ENCODE results near the gene KIAA0040.

Gene KIAA0040

DNA sequence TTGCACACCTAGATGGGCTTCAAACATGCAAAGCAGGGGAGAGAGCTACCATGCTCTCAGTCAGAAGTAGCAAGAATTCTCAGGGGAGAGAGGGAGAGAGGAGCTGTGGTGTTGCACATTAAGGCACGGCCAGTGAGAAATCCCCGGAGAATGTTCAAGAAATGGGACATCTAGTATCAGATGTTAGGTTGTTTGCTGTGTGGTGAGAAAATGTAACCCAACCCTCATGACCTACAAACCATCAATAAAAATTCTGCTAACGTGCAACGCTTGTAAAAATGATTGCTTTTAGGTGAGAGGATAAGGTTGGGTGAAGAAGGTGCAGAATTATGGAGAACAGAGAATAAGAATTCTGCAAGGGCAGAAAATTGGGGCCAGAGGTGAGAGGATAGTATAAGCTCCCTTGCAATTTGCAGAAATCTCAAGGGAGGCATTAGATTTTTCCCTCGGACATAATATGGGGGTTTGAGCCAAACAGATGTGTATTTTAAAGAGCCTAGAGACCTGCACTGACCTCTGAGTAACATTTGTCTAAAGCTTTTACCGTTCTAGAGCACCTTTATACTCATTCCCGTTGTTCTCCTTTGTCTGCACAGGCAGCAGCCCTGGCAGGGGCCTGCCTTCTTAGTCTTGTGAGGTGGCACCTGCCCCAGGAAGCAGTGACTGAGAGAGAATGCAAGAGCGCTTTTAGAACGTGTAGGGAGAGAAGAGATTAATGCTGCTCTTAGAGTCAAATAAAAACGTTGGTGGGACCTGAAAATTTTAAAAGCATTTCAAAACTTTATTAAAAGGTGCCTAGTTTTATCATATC, 25.4 kb upstream of the KIAA0040 start:
- peaks cover 12% of the 10 kb centered on the region for H3K4me1 ChIP-seq (ENCODE audit: insufficient read depth, low read length)
- H3K9ac ChIP-seq (ENCODE audit: low read depth, low read length): no peak overlapping the region
- no peaks in the 10 kb centered on the region for H3K9me3 ChIP-seq (ENCODE audit: insufficient read depth, low read depth, low read length)
- no peaks in the 10 kb centered on the region for H3K27me3 ChIP-seq (ENCODE audit: insufficient read depth, low read length)
- no peaks in the 10 kb centered on the region for H3K36me3 ChIP-seq (ENCODE audit: insufficient read depth, low read length)
- 84% methylated on average over 10 of the region's 10 CpGs for WGBS
- H3K4me3 ChIP-seq (ENCODE audit: low read length): no peak overlapping the region
- H3K27ac ChIP-seq (ENCODE audit: low read depth, low read length): no peak overlapping the region

DNA sequence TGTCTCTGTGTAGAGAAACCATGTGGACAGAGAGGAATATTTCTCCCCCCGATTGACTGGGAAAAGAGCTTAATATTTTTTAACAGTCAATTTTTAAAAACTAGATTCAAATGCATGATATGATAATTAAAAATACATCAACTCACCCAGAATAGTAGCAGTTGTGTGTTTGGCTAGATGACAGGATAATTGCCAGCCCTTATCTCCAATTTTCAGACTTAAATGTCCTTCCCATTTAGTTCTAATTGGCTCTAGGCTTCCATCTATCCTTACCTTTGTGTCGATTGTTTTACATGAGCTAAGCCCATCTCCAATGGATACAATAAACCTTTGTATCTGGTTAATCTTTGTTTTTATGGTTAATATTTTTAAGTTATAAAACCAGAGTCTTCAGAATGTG, 23.9 kb upstream of the KIAA0040 start:
- H3K27ac ChIP-seq (ENCODE audit: low read depth, low read length): no peak overlapping the region
- no peak overlapping the region for H3K9ac ChIP-seq (ENCODE audit: low read depth, low read length)
- no peak overlapping the region for H3K4me3 ChIP-seq (ENCODE audit: low read length)
- H3K36me3 ChIP-seq (ENCODE audit: insufficient read depth, low read length): no peaks in the 10 kb centered on the region
- WGBS: 100% methylated on average over 1 of the region's 2 CpGs
- no peaks in the 10 kb centered on the region for H3K9me3 ChIP-seq (ENCODE audit: insufficient read depth, low read depth, low read length)
- no peaks in the 10 kb centered on the region for H3K27me3 ChIP-seq (ENCODE audit: insufficient read depth, low read length)
- H3K4me1 ChIP-seq (ENCODE audit: insufficient read depth, low read length): peaks cover 6% of the 10 kb centered on the region

DNA sequence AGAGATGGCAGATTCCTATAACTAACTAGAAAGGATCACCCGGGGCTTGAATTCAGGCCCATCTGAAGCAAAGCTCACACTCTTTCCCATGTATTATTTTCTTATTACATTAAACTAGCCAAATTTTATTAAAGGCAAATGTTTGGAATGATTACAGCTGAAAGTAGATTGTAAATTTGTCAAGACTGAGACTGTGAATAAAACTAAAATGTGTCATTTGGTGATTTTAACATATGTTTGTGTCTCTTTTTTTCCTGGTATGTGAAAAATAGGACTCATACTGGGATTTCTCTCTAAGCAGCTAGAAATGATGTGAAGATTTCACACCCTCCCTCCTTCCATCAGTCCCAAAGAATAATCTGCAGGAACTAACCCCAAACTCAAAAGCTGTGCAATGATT, 19.1 kb upstream of the KIAA0040 start:
- 88% methylated on average over 1 of the region's 1 CpG for WGBS

DNA sequence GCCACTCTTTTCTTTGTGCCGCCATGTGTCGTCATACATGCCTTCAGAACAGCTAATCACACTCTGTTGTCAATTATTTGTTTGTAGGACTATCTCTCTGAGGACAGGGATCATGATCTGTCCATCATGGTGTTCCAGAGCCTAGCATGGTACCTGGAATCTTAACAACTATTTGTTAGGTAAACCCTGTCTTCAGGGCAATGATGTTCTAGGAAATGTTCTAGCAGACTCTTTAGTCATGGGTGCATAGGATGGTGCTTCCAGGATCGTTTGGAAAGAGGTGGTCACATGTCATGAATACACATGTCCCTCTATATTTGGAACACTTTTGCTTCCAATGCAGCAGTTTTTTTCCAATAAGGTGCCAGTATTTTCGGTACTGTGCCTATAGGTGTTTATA, 18.2 kb upstream of the KIAA0040 start:
- Histone ChIP-seq H3K4me1 (ENCODE audit: insufficient read depth, low read length) (no peaks in the 10 kb centered on the region), H3K9ac (ENCODE audit: low read depth, low read length) (no peak overlapping the region), H3K4me3 (ENCODE audit: low read length) (no peak overlapping the region), H3K36me3 (ENCODE audit: insufficient read depth, low read length) (no peaks in the 10 kb centered on the region), H3K9me3 (ENCODE audit: insufficient read depth, low read depth, low read length) (no peaks in the 10 kb centered on the region), H3K27ac (ENCODE audit: low read depth, low read length) (no peak overlapping the region), H3K27me3 (ENCODE audit: insufficient read depth, low read length) (no peaks in the 10 kb centered on the region)
- 69% methylated on average over 3 of the region's 4 CpGs for WGBS

More for the DNA sequence above, 19.1 kb upstream of the KIAA0040 start:
- H3K9me3 ChIP-seq (ENCODE audit: insufficient read depth, low read depth, low read length): no peaks in the 10 kb centered on the region
- H3K27me3 ChIP-seq (ENCODE audit: insufficient read depth, low read length): no peaks in the 10 kb centered on the region
- H3K4me1 ChIP-seq (ENCODE audit: insufficient read depth, low read length): no peaks in the 10 kb centered on the region
- H3K36me3 ChIP-seq (ENCODE audit: insufficient read depth, low read length): no peaks in the 10 kb centered on the region
- H3K9ac ChIP-seq (ENCODE audit: low read depth, low read length): no peak overlapping the region
- H3K27ac ChIP-seq (ENCODE audit: low read depth, low read length): no peak overlapping the region
- H3K4me3 ChIP-seq (ENCODE audit: low read length): no peak overlapping the region

DNA sequence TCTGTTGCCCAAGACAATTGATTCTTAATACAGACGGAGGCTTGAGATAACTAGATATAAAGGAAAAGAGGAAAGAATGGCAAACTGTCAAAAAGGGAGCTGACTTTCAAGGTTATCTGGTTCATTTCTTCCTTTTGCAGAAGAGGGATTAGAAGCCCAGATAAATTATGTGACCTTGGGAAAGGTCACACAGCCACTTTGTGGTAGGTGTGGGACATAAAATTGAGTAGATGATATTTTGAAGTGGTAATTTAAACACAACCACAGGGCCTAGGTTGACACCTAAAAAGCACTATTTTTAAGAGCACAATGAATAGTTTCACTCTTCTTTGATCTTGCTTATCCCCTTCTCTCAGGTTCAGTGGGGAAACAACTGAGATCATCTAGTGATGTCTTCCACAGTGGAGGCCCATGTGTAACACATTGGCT, 16.9 kb upstream of the KIAA0040 start:
- no peaks in the 10 kb centered on the region for H3K9me3 ChIP-seq (ENCODE audit: insufficient read depth, low read depth, low read length)
- no peaks in the 10 kb centered on the region for H3K4me1 ChIP-seq (ENCODE audit: insufficient read depth, low read length)
- H3K4me3 ChIP-seq (ENCODE audit: low read length): no peak overlapping the region
- H3K27me3 ChIP-seq (ENCODE audit: insufficient read depth, low read length): no peaks in the 10 kb centered on the region
- WGBS: 86% methylated on average over 1 of the region's 1 CpG
- H3K36me3 ChIP-seq (ENCODE audit: insufficient read depth, low read length): no peaks in the 10 kb centered on the region
- H3K27ac ChIP-seq (ENCODE audit: low read depth, low read length): no peak overlapping the region
- H3K9ac ChIP-seq (ENCODE audit: low read depth, low read length): no peak overlapping the region

DNA sequence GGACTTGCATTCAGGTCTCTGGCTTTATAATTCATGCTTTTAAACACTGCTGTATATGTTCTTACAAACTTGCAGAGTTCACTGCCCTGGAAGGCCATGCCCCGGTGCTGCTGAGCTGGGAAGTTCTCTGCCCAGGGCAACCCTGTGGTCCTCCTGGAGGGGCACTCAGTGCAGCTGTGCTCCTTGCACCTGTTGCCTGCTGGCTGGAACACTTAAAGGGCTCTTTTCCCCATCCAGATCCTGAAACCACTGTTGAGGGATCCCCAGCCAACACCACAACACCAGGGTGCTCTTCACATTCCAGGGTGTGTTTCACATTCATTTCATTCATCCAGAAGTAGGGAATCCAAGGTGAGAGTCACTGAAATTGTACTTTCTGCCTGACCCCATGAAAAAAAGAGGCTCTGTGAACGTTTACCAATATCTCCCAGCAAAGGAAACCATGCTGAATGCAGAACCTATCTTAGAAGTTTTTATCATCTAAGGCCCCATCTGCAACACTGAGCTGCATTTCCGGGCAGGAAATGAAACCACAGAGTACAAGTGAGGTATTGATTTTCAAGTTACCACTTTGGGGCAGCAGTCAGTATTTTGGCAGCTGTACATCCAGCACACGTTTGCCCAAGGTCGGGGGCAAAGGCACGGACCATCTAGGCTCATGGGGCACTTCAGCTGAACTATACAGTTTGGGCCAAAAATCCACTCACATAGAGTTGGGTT, 16.4 kb upstream of the KIAA0040 start:
- Histone ChIP-seq H3K4me3 (ENCODE audit: low read length) (no peak overlapping the region), H3K4me1 (ENCODE audit: insufficient read depth, low read length) (no peaks in the 10 kb centered on the region), H3K9me3 (ENCODE audit: insufficient read depth, low read depth, low read length) (no peaks in the 10 kb centered on the region), H3K36me3 (ENCODE audit: insufficient read depth, low read length) (no peaks in the 10 kb centered on the region), H3K27me3 (ENCODE audit: insufficient read depth, low read length) (no peaks in the 10 kb centered on the region), H3K27ac (ENCODE audit: low read depth, low read length) (no peak overlapping the region), H3K9ac (ENCODE audit: low read depth, low read length) (no peak overlapping the region)
- WGBS: 77% methylated on average over 6 of the region's 6 CpGs

DNA sequence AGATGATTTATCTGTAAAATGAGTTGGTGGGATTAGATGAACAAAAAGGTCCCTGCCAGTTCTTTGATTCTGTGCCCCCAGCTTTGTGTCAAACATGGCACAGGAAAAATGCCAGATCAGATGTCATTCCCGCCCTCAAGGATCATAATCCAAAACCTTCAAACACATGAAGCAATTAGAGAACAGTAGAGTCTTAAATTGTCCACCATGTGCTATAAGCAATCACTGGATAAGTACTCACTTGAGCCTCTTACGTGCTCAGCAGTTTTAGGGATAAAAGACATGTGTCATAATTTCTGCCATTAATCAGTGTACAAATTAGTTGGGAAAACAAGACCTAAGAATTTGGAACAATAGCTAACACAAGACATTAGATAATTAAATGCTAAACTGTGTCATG, 15.4 kb upstream of the KIAA0040 start:
- no peak overlapping the region for H3K27ac ChIP-seq (ENCODE audit: low read depth, low read length)
- H3K27me3 ChIP-seq (ENCODE audit: insufficient read depth, low read length): no peaks in the 10 kb centered on the region
- H3K9ac ChIP-seq (ENCODE audit: low read depth, low read length): no peak overlapping the region
- no peaks in the 10 kb centered on the region for H3K4me1 ChIP-seq (ENCODE audit: insufficient read depth, low read length)
- WGBS: 86% methylated on average over 2 of the region's 2 CpGs
- no peaks in the 10 kb centered on the region for H3K9me3 ChIP-seq (ENCODE audit: insufficient read depth, low read depth, low read length)
- H3K36me3 ChIP-seq (ENCODE audit: insufficient read depth, low read length): no peaks in the 10 kb centered on the region
- H3K4me3 ChIP-seq (ENCODE audit: low read length): no peak overlapping the region

DNA sequence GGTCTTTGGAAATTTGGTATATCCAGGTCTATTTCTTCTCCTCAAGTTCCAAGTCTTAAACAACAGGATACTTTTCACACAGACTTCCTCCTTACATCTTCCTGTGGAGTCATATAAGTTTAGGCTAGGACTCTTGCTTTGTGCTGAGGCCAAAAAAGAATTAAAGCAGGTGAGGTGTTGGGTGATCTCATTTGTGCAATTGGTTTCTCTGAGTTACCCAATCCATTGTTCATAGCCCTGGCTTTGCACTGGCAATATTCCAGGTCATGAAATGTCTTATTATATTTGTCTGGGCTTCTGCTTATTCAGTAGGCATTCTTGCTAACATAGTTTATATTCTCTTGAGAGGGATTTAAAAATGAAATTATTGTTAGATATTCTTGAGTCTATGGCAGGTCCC, 14.1 kb upstream of the KIAA0040 start:
- H3K4me3 ChIP-seq (ENCODE audit: low read length): no peak overlapping the region
- H3K27ac ChIP-seq (ENCODE audit: low read depth, low read length): no peak overlapping the region
- H3K27me3 ChIP-seq (ENCODE audit: insufficient read depth, low read length): no peaks in the 10 kb centered on the region
- H3K9ac ChIP-seq (ENCODE audit: low read depth, low read length): no peak overlapping the region
- no peaks in the 10 kb centered on the region for H3K36me3 ChIP-seq (ENCODE audit: insufficient read depth, low read length)
- no peaks in the 10 kb centered on the region for H3K4me1 ChIP-seq (ENCODE audit: insufficient read depth, low read length)
- no peaks in the 10 kb centered on the region for H3K9me3 ChIP-seq (ENCODE audit: insufficient read depth, low read depth, low read length)

DNA sequence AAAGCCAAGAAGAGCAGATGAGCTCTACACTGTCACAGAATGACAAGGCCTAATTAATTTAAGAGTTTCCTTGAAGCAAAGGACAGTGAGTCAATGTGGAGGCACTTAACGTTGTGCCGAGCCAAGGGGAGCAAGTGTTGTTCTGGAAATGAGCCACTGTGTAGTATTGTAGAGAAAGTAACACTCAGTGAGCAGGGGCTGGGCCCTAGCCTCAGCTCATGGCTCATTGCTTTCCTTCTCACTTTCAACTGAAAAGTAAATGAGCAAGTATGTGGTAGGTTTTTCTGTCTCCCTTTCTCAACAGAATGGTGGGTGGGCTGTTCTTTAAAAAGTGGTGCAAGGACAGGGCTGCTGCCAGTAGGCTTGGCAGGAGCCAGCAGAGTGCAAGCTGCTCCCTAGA, 11.8 kb upstream of the KIAA0040 start:
- Histone ChIP-seq H3K27ac (ENCODE audit: low read depth, low read length) (no peak overlapping the region), H3K4me1 (ENCODE audit: insufficient read depth, low read length) (no peaks in the 10 kb centered on the region), H3K9ac (ENCODE audit: low read depth, low read length) (no peak overlapping the region), H3K36me3 (ENCODE audit: insufficient read depth, low read length) (no peaks in the 10 kb centered on the region), H3K4me3 (ENCODE audit: low read length) (no peak overlapping the region), H3K27me3 (ENCODE audit: insufficient read depth, low read length) (no peaks in the 10 kb centered on the region), H3K9me3 (ENCODE audit: insufficient read depth, low read depth, low read length) (no peaks in the 10 kb centered on the region)
- 95% methylated on average over 2 of the region's 2 CpGs for WGBS

DNA sequence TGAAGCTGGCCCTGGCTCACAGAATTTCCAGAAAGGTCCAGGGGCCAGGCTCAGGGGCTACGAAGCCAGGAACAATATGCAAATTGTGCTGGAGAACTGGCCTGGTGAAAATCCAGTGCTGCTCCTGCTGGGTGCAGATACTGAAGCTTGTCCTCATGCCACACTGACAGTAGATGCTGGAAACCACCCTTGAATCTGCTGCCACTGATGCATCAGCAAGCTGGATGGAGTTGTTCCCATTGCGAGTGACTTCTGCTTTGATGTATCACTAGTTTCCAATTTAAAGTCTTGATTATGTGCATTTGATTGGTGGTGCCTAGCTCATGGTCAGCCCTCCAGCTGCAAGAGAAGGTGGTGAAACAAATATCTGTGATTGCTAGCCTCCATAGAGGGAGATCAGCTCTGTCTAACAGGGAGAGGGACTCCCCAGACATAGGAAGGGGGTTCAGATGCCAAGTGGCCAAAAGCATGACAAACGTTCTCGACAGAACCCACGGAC, 11.0 kb upstream of the KIAA0040 start:
- H3K27me3 ChIP-seq (ENCODE audit: insufficient read depth, low read length): no peaks in the 10 kb centered on the region
- H3K27ac ChIP-seq (ENCODE audit: low read depth, low read length): no peak overlapping the region
- no peaks in the 10 kb centered on the region for H3K4me1 ChIP-seq (ENCODE audit: insufficient read depth, low read length)
- no peak overlapping the region for H3K9ac ChIP-seq (ENCODE audit: low read depth, low read length)
- no peak overlapping the region for H3K4me3 ChIP-seq (ENCODE audit: low read length)
- H3K9me3 ChIP-seq (ENCODE audit: insufficient read depth, low read depth, low read length): no peaks in the 10 kb centered on the region
- H3K36me3 ChIP-seq (ENCODE audit: insufficient read depth, low read length): no peaks in the 10 kb centered on the region
- WGBS: 87% methylated on average over 5 of the region's 5 CpGs

DNA sequence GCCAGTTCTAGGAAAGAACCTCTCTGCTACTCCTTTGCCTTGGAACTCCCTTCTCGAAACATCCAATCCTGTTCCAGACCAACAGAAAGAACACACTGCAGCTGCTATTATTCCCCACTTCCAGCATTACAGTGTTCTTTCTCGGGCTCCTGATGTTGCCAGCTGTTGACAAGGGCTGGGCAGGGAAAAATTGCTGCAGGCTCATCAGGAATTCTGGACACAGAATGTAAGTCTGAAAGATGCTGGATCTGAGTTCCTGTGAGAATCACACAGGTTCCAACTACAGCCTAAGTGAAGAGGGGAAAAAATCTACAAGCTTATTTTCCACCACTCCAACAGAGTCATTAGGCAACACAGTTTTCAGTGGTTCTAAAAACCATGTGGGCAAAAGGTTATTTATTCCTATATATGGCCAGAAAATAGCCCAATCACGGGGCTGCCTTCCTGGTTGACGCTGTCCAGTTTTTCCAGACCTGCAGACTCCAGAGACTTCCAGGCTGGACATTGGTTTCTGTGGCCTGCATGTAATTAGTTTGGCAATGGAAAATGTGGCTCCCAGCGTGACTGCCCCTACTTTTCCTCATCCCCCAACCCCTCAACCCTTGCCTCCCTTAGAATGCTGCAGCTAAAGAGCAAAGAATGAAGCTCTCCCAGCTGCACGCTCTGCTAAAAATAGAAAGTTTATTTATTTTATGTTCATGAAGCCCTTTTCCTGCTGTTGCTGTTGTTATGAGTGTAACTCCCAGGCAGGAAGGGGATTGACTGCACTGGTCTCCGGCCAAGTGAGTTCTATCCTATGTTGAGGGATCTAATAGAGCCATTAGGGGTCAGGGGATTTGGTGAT, 8.3 kb upstream of the KIAA0040 start:
- Histone ChIP-seq H3K36me3 (ENCODE audit: insufficient read depth, low read length) (no peaks in the 10 kb centered on the region), H3K27ac (ENCODE audit: low read depth, low read length) (no peak overlapping the region), H3K27me3 (ENCODE audit: insufficient read depth, low read length) (no peaks in the 10 kb centered on the region), H3K9me3 (ENCODE audit: insufficient read depth, low read depth, low read length) (no peaks in the 10 kb centered on the region), H3K9ac (ENCODE audit: low read depth, low read length) (no peak overlapping the region), H3K4me3 (ENCODE audit: low read length) (no peak overlapping the region), H3K4me1 (ENCODE audit: insufficient read depth, low read length) (no peaks in the 10 kb centered on the region)
- 77% methylated on average over 7 of the region's 7 CpGs for WGBS

All from HUES64 (cell line).